Upper lobe of right lung (tissue), 1 donor: ENCODE results near the gene TBR1. TPM values are rescaled to one million over a fixed set of nuclear protein-coding genes. Genes with fewer than 3 reads are reported as not detected.

Experiments
- ATAC-seq: fragments of 200-7000 bp; cut with Tn5 transposase; one replicate; pipeline ENCODE4 v1.9.1; 2020; ENCODE audit warnings: mild to moderate bottlenecking, moderate library complexity
- DNase-seq: peaks from one replicate; pipeline ENCODE4 v3.0.0-alpha.2; 2020
- H3K27ac ChIP-seq: fragments of 200-600 bp; one replicate; pipeline ENCODE4 v1.8.0; 2022
- H3K27me3 ChIP-seq: fragments of 200-600 bp; one replicate; pipeline ENCODE4 v1.8.0; 2022; ENCODE audit warnings: mild to moderate bottlenecking
- H3K36me3 ChIP-seq: fragments of 200-600 bp; one replicate; pipeline ENCODE4 v1.8.0; 2022
- H3K4me1 ChIP-seq: fragments of 200-600 bp; one replicate; pipeline ENCODE4 v1.8.0; 2022
- H3K4me3 ChIP-seq: fragments of 200-600 bp; one replicate; pipeline ENCODE4 v1.8.0; 2022; ENCODE audit warnings: mild to moderate bottlenecking
- H3K9me3 ChIP-seq: fragments of 200-600 bp; one replicate; pipeline ENCODE4 v1.8.0; 2022
- intact Hi-C: fragments of 100-400 bp; cut with DNase I; formaldehyde crosslinking; loops from one replicate; pipeline ENCODE4 v1.11.0; 2022
- total RNA-seq: library from RNA; stranded (reverse); fragmentation: NEBNext Ultra II Directional; extraction: Animal tissue kit (Norgen Biotek cat#: 25700); gene quantifications from one replicate; pipeline ENCODE4 v1.2.1, GENCODE V29; 2021
- TF ChIP-seq, protein P1 (sequence below): fragments of 200-600 bp; IDR thresholded peaks from one replicate; pipeline ENCODE4 v1.8.0; 2022; ENCODE audit warnings: antibody characterized with exemption
- donor health status: DM: no; HTN: yes; CAD: no; lungs with severe emphysema.

Gene TBR1
- total RNA-seq, 1 donor from 2014 or later: not detected

GRCh38 chr2:161373942-161374341 lies 42.2 kb upstream of the TBR1 start:
- Histone ChIP-seq H3K27ac (no peak overlapping the region), H3K4me1 (no peaks in the 10 kb centered on the region), H3K36me3 (peaks cover 29% of the 10 kb centered on the region), H3K9me3 (no peaks in the 10 kb centered on the region), H3K27me3 (no peaks in the 10 kb centered on the region), H3K4me3 (no peak overlapping the region)
- ATAC-seq (no peak), DNase-seq (no peak)
- intact Hi-C loops: no loop called here
- TF ChIP-seq, protein P1, sequence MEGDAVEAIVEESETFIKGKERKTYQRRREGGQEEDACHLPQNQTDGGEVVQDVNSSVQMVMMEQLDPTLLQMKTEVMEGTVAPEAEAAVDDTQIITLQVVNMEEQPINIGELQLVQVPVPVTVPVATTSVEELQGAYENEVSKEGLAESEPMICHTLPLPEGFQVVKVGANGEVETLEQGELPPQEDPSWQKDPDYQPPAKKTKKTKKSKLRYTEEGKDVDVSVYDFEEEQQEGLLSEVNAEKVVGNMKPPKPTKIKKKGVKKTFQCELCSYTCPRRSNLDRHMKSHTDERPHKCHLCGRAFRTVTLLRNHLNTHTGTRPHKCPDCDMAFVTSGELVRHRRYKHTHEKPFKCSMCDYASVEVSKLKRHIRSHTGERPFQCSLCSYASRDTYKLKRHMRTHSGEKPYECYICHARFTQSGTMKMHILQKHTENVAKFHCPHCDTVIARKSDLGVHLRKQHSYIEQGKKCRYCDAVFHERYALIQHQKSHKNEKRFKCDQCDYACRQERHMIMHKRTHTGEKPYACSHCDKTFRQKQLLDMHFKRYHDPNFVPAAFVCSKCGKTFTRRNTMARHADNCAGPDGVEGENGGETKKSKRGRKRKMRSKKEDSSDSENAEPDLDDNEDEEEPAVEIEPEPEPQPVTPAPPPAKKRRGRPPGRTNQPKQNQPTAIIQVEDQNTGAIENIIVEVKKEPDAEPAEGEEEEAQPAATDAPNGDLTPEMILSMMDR: no peak

- TF ChIP-seq, protein P1: no peak
- DNase-seq (no peak), ATAC-seq (no peak)
- Histone ChIP-seq H3K4me3 (no peak overlapping the region), H3K36me3 (peaks cover 29% of the 10 kb centered on the region), H3K9me3 (no peaks in the 10 kb centered on the region), H3K4me1 (no peaks in the 10 kb centered on the region), H3K27ac (no peak overlapping the region), H3K27me3 (no peaks in the 10 kb centered on the region)
- intact Hi-C loops: no loop called here
Observed at GRCh38 chr2:161374446-161374845, 41.7 kb upstream of the TBR1 start.

DNA sequence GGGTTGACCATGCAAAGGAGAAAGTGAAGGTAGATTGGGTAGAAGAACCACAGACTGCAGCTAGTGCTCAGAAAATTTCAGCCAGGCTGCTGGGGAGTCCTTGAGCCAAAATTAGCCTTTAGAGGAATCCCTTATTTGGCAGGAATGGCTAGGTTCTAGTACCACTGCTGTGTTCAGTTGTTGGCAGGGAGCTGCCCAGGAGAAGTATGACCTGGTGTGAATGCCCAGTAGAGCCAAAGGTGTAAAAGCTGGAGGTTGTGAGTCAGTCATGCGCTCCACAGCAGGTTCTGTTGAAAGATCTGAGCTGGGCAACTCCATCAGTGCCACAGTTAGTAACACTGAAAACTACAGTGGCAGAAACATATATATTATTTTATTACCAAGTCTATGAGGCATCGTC lies 36.4 kb upstream of the TBR1 start:
- H3K4me3 ChIP-seq: no peak overlapping the region
- H3K4me1 ChIP-seq: no peaks in the 10 kb centered on the region
- TF ChIP-seq, protein P1: no peak
- no peaks in the 10 kb centered on the region for H3K27me3 ChIP-seq
- H3K36me3 ChIP-seq: no peaks in the 10 kb centered on the region
- ATAC-seq (no peak), DNase-seq (no peak)
- H3K27ac ChIP-seq: no peak overlapping the region
- H3K9me3 ChIP-seq: no peaks in the 10 kb centered on the region
- intact Hi-C loops: no loop called here

DNA sequence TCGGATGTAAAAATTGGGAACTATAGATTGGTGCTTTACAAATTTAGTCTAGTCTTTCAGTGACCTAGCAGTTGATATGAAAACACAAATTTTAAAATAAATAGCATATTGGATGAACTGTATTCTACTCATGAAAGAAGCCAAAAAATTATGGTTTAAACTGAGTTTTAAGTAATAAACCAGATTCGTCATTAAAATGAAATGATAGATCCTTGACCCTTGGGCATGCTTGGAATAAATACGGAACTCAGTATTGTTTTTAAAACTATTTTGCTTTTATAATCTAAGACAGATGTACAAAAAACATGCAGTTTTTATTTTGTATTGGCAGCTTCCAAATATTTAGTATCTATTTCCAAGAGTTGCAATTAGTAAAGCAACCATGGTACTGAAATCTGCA lies 34.6 kb upstream of the TBR1 start:
- no peak for ATAC-seq
- H3K4me1 ChIP-seq: no peaks in the 10 kb centered on the region
- H3K4me3 ChIP-seq: no peak overlapping the region
- no peak overlapping the region for H3K27ac ChIP-seq
- DNase-seq: no peak
- H3K27me3 ChIP-seq: no peaks in the 10 kb centered on the region
- H3K9me3 ChIP-seq: no peaks in the 10 kb centered on the region
- intact Hi-C loops: no loop called here
- H3K36me3 ChIP-seq: peaks cover 5% of the 10 kb centered on the region
- TF ChIP-seq, protein P1: no peak

DNA sequence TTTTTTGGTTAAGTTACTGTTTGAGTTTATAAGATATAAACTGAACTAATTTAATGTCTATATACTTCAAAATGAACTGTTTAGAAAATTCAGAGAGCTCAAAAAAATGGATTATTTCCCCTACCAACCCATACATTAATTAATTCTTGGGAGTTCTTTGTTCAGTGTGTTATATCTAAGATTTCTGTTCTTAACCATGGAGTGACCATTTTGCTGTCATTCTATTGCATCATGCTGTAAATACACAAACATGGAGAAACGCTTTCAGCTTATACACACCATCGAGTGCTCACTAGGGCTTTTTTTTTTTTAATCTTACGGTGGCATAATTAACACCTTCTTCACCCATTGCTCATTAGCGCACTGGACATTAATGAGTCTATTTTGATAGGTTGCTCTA lies 33.4 kb upstream of the TBR1 start:
- Histone ChIP-seq H3K27me3 (no peaks in the 10 kb centered on the region), H3K27ac (no peak overlapping the region), H3K36me3 (peaks cover 9% of the 10 kb centered on the region), H3K4me1 (no peaks in the 10 kb centered on the region), H3K4me3 (no peak overlapping the region), H3K9me3 (no peaks in the 10 kb centered on the region)
- TF ChIP-seq, protein P1: no peak
- DNase-seq (no peak), ATAC-seq (no peak)
- intact Hi-C loops: no loop called here

DNA sequence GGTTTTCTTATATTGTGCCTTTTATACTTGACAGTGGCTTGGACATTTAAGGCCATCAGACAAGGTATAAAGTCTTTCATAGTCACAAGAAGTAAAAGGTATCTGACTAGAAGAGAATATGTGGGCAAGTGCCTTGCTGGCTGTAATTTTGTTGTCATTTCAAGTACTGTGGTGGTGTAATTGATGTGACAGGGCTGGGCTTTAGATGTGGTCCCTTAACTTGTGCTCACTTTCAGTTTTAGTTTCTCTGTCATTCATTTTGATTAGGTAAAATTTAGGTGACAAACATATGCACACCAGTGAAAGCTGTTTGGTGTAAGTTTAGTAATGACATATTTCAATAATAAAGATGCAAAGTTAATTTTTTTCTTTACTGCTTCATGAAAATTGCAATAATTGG lies 31.2 kb upstream of the TBR1 start:
- H3K36me3 ChIP-seq: peaks cover 9% of the 10 kb centered on the region
- H3K27ac ChIP-seq: no peak overlapping the region
- intact Hi-C loops: no loop called here
- ATAC-seq: no peak
- no peaks in the 10 kb centered on the region for H3K4me1 ChIP-seq
- no peak for DNase-seq
- TF ChIP-seq, protein P1: no peak
- H3K4me3 ChIP-seq: no peak overlapping the region
- no peaks in the 10 kb centered on the region for H3K9me3 ChIP-seq
- no peaks in the 10 kb centered on the region for H3K27me3 ChIP-seq
